HG02798 (cell line): ENCODE data around the gene PRXL2A.
"Not testable (repeated sequence)": the region's sequence is repeated elsewhere in the genome, so short reads cannot be mapped to it uniquely, and the experiment has no call there.

Experiments
- ATAC-seq: cut with Tn5 transposase; IDR thresholded peaks from one replicate; pipeline ENCODE4 v1.9.1; 2021; ENCODE audit warnings: mild to moderate bottlenecking; ENCODE audit not compliant: unreplicated experiment, poor library complexity

The PRXL2A gene, protein sequence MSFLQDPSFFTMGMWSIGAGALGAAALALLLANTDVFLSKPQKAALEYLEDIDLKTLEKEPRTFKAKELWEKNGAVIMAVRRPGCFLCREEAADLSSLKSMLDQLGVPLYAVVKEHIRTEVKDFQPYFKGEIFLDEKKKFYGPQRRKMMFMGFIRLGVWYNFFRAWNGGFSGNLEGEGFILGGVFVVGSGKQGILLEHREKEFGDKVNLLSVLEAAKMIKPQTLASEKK

DNA sequence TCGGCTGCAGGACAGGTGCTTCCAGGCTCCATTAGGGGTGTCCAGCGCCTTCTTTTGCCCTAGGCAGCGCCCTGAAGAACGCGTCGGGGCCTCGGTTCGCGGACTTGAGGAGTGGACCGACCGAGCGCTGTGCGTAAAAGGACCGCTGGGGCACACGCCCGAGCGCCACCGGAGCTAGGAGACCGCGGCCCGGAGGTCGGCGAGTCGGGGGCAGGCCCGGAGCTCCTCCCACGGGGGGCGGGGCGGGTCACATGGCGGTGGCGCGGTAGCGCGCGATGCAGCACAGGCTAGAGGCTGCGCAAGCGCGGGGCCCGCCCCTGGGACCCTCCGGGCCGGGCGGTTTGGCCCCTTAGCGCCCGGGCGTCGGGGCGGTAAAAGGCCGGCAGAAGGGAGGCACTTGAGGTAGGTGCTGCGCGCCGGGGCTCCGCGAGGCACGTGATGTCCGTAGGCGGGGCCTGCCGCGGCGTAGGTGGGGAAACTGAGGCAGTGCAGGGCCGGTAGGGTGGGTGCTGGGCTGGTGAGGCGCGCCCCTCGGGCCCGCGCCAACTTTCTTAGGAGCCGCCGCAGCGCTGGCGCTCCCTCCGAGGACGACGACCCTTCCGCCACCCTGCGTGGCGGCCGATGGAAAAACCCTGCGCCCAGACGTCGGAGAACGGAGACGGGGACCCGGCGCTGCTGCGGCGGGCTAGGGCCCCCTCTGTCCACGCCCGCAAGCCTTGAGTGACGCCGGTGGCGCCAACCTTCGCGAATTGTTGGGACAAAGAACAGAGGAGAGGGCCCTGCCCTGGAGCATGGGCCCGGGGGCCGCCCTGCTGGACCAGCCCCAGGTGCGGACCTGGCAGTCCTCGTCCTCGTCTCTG, at the start of gene PRXL2A:
TSS of gene PRXL2A (plus strand) at position 310 of the 860 bp plus-strand sequence. CDS start 11,917 bp downstream, outside the sequence.
- ATAC-seq = peak; percentile 96

GRCh38 chr10:80358925-80359324, 49.4 kb upstream of the PRXL2A start:
- not testable (repeated sequence) for ATAC-seq

GRCh38 chr10:80359644-80360043, 48.7 kb upstream of the PRXL2A start:
- ATAC-seq = no peak

- no peak for ATAC-seq
Observed at GRCh38 chr10:80365510-80365909, 42.8 kb upstream of the PRXL2A start.

GRCh38 chr10:80371467-80371866, 36.9 kb upstream of the PRXL2A start:
- ATAC-seq = no peak

DNA sequence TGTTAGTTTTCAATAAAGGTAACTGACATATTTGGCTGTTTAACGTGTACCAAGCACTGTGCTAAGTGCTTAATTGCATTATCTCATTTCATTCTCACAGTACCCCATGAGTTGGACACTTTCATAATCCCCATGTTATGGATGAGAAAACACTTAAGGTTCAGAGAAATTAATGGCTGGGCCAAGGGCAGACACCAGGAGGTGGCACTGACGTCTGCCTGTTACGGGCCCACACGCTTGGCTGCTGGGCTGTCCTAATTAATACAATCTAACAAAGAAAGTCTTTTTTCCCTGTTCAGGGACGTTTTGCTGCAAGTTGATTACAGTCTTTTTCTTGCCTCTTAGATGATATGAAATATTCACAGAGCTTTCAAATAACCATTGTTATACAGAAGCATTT, 35.7 kb upstream of the PRXL2A start:
- ATAC-seq = no peak

GRCh38 chr10:80373502-80373901, 34.8 kb upstream of the PRXL2A start:
- no peak for ATAC-seq

DNA sequence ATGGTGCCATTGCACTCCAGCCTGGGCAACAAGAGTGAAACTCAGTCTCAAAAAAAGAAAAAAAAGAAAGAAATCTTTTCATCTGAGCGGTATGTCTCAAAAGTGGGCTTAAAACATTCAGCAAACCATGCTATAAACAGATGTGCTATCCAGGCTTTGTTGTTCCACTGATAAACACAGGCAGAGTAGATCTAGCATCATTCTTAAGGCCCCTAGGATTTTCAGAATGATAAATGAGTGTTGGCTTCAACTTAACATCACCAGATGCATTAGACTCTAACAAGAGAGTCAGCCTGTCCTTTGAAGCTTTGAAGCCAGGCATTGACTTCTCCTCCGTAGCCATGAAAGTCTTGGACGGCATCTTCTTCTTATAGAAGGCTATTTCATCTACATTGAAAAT, 28.6 kb upstream of the PRXL2A start:
- no peak for ATAC-seq

GRCh38 chr10:80380185-80380584, 28.2 kb upstream of the PRXL2A start:
- no peak for ATAC-seq

- peak; percentile 65 for ATAC-seq
Observed at GRCh38 chr10:80382989-80383388, 25.4 kb upstream of the PRXL2A start.

- ATAC-seq = no peak
Observed at GRCh38 chr10:80390740-80391139, 17.6 kb upstream of the PRXL2A start.

DNA sequence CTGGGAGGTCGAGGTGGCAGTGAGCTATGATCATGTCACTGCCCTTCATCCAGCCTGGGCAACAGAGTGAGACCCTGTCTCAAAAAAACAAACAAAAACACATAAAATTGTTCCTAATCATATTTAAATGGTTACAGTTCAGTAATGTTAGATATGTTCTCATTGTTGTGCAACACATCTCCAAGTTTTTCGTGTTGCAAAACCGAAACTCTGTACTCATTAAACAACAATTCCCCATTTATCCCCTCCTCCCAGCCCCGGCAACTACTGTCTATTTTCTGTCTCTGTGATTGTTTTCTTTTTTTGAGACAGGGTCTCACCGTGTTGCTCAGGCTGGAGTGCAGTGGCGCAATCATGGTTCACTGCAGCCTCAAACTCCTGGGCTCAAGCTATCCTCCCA, 16.1 kb upstream of the PRXL2A start:
- no peak for ATAC-seq

DNA sequence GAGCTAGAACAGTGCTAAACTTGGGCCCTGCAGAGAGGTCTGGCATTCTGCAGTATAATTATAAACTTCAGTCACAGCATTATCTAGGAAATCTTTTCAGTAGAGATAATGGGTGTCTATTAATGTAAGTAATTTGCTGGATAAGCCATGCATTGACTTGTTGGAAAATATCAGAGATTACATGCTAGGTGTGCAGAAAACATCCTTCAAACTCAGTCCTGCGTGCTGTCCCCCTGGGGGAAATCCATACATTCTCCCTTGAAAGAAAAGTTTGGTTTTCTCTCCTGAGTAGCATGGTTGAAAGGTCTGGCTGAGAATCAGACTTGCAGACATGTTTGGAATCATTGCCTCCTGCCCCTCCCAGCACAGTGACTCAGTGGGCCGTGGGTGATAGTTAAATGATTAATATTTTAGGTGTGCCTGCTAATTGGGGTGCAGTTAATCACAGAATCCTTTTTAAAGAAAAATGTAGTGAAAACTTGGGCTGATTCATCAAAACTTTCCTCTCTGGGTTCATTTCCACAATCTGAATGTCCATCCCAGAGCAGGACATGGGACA, 13.9 kb upstream of the PRXL2A start:
- ATAC-seq = no peak

GRCh38 chr10:80397014-80397413, 11.3 kb upstream of the PRXL2A start:
- no peak for ATAC-seq

DNA sequence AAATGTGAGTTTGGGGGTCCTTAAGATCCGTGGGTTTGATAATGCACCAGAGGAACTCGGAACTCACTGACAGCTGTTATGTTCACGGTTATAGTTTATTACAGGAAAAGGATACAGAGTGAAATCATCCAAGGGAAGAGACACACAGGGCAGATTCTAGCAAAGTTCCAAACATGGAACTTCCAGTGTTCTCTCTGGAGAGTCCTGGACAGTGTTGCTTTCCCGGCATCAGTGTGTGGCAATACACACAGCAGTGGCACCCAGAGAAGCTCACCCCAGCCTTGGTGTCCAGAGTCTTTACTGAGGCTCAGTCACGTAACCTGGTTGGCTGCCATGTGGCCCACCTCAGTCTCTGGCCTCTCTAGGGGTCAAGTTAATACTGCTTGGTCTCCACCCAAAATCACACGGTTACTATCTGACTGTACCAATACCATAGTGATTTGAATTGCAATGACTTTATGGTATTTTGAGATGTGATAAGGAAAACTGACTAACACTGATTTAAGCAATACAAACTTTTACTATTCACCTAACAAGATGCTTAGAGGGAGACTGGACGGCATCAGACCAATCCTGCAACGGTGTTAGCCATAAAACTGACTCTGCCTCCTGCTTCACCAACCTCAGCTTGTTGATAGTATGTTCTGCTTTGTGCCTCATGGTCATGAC, 8.1 kb upstream of the PRXL2A start:
- no peak for ATAC-seq

DNA sequence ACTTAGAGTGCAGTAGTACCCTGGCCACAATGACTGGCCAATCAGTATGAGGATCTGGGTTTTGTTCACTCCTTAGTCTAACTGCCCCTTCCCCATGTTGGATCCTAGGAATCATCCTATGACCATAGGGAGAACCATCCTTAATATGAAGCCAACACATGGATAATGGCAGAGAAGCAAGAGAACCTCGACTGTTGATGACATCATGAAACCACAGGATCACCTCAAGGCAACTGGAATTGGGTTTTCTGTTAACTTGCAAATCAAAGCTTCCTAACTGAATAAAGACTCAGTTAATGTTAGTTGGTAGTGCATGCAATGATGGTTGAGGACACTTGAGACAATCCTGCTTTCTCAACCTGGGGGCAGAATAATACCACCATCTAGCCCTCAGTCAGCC, 3.3 kb upstream of the PRXL2A start:
- ATAC-seq = no peak

- ATAC-seq = no peak
Observed at GRCh38 chr10:80405626-80406025, 2.7 kb upstream of the PRXL2A start.

DNA sequence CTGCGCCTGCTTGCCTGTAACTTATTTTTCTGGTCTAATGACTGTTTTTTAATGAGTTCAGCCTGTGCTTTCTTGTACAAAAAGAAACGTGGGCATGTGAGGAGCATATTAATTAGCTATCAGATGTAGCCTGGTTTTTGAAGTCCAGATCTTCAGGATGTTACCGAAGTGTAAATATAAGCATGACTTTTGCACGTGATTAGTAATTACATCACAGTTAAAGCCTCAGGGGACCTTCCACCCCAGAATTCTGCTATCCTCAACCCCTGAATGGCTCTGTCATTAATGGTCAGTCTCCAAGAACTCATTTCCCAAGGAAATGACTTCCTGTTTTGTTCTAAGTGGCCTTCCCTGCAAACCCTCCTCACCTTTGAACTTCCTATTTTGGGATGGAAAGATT, 2.1 kb upstream of the PRXL2A start:
- no peak for ATAC-seq

GRCh38 chr10:80407812-80408241, 524 bp upstream of the PRXL2A start:
- ATAC-seq = peak; percentile 22

DNA sequence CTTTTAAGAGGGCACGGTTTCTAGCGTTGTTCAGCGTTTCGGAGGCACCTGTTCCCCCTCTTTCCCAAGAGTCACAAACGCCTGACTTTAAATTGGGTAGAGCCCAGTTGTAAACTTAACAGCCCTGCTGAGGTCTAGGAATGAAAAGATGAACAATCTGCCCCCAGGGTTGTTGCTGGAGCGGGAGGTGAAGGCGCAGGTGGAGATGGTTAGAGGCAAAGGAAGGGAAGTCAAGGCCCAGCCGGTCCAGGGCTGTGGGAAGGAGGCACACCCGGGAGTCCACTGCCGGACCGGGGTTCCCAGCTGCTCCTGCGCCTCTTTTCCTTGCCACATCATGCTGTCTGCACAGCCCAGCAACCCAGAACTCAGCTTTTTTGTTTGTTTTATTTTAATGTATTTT, 770 bp downstream of the PRXL2A start:
- no peak for ATAC-seq

DNA sequence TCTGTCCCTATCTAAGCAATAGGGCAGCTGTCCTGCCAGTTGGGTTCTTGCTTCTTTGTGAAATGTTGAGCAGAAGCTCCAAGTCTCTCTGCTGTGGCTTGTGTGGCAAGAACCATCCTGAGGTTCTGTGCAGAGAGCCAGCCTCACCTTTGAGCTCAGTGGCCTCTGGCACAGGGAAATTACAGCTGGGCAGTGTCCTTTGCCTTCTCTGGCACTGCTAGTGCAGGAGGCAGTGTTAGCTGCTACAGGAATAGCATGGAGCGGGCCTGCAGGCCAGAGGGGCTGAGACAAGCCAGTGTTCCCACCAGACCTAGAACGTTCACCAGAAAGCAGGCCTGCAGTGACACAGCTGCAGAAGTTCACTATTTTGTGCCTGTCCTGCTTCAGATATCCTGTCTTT, 1.8 kb downstream of the PRXL2A start:
- ATAC-seq = no peak
